Adrenal gland (tissue), 5 donors: ENCODE results near the gene COL4A1.

ENCODE experiments used
- CTCF ChIP-seq, 6 experiments: fragments of 450-650 bp in 4 of 6; fragments of 200-600 bp in 2 of 6; sonication (generic) in 1 of 6; IDR thresholded peaks; 1 replicate in 5 of 6; 2 replicates in 1 of 6; pipeline versions ENCODE4 v1.5.1 to v1.8.0; 2016 to 2021; ENCODE audit warnings: antibody characterized with exemption in 6 of 6, mild to moderate bottlenecking in 2 of 6, moderate library complexity in 1 of 6
- POLR2A ChIP-seq, 2 donors: fragments of 450-650 bp; IDR thresholded peaks; one replicate each; pipeline ENCODE4 v1.6.1; 2017; ENCODE audit warnings: antibody characterized with exemption in 2 of 2, mild to moderate bottlenecking in 2 of 2, moderate library complexity in 1 of 2
- donor health status: DM: no; HTN: no; CAD: no.

GRCh38 chr13:110220471-110220870, 86.5 kb downstream of the COL4A1 start:
- TF ChIP-seq POLR2A (IDR thresholded peaks at IDR 0.05) (no peak), CTCF (IDR thresholded peaks at IDR 0.05) (no peak)
